Common myeloid progenitor, CD34-positive (primary cell): ENCODE data around the gene EHD1.
A peak's percentile ranks its signal among the peaks of the same experiment; 100 is the strongest.

Experiments
- CTCF ChIA-PET: fragments of 350-600 bp; sonication (Branson Sonifier 250); formaldehyde crosslinking; loops from one replicate; lab custom pipeline; 2021; ENCODE audit warnings: antibody characterized with exemption; lab: Charles Lee
- POLR2A ChIA-PET: fragments of 350-600 bp; sonication (Branson Sonifier 250); formaldehyde crosslinking; loops from one replicate; lab custom pipeline; 2021; ENCODE audit warnings: antibody characterized with exemption; lab: Charles Lee
- DNase-seq, 3 donors: peaks; one replicate each; pipeline versions ENCODE4 v3.0.0 to v3.0.0-alpha.2; 2013
- H3K27ac ChIP-seq, 2 experiments: 1 replicate in 1 of 2; 2 replicates in 1 of 2; pipeline ENCODE4 v1.7.0; 2013; ENCODE audit warnings: inconsistent platforms in 2 of 2, low read length in 2 of 2, mild to moderate bottlenecking in 2 of 2, low read depth in 1 of 2, moderate library complexity in 1 of 2; ENCODE audit not compliant: severe bottlenecking in 2 of 2, insufficient read depth in 1 of 2, poor library complexity in 1 of 2
- H3K27me3 ChIP-seq, 5 experiments: replicated peaks in 2 of 5; 1 replicate in 3 of 5; 2 replicates in 2 of 5; pipeline versions ENCODE4 v1.6.1 to v1.7.0; 2013; ENCODE audit warnings: low read length in 4 of 5, mild to moderate bottlenecking in 2 of 5, moderate library complexity in 2 of 5, inconsistent platforms in 1 of 5; ENCODE audit not compliant: insufficient read depth in 5 of 5, control insufficient read depth in 4 of 5
- H3K36me3 ChIP-seq, 4 experiments: 1 replicate in 2 of 4; 2 replicates in 2 of 4; pipeline versions ENCODE4 v1.6.1 to v1.7.0; 2013; ENCODE audit warnings: low read length in 3 of 4, control low read depth in 1 of 4, mild to moderate bottlenecking in 1 of 4; ENCODE audit not compliant: control insufficient read depth in 4 of 4, insufficient read depth in 4 of 4
- H3K4me1 ChIP-seq, 4 experiments: 1 replicate in 3 of 4; 2 replicates in 1 of 4; pipeline versions ENCODE4 v1.6.1 to v1.7.1; 2013; ENCODE audit warnings: low read length in 3 of 4, mild to moderate bottlenecking in 3 of 4, control low read depth in 1 of 4, inconsistent platforms in 1 of 4, moderate library complexity in 1 of 4; ENCODE audit not compliant: control insufficient read depth in 4 of 4, insufficient read depth in 4 of 4; ENCODE audit errors: control extremely low read depth in 1 of 4
- H3K4me3 ChIP-seq, 7 experiments: 1 replicate in 4 of 7; 2 replicates in 3 of 7; pipeline versions ENCODE4 v1.5.1 to v1.7.0; 2013; ENCODE audit warnings: mild to moderate bottlenecking in 7 of 7, low read length in 6 of 7, moderate library complexity in 6 of 7, inconsistent platforms in 2 of 7, low read depth in 2 of 7, control low read depth in 1 of 7; ENCODE audit not compliant: insufficient read depth in 4 of 7, control insufficient read depth in 1 of 7; ENCODE audit errors: extremely low read depth in 1 of 7
- H3K9me3 ChIP-seq, 5 experiments: 1 replicate in 4 of 5; 2 replicates in 1 of 5; pipeline versions ENCODE4 v1.6.1 to v1.7.1; 2013; ENCODE audit warnings: low read length in 4 of 5, mild to moderate bottlenecking in 2 of 5, inconsistent platforms in 1 of 5, low read depth in 1 of 5, moderate library complexity in 1 of 5; ENCODE audit not compliant: control insufficient read depth in 4 of 5, insufficient read depth in 2 of 5; ENCODE audit errors: control extremely low read depth in 1 of 5
- WGBS: methylation state at CpG from one replicate; pipeline ENCODE4 v1.1.5; 2013; ENCODE audit not compliant: insufficient coverage; 5-methylcytosine and 5-hydroxymethylcytosine counted together

EHD1 gene

GRCh38 chr11:64861227-64861975 lies 17.0 kb downstream of the EHD1 start:
- Histone ChIP-seq H3K27me3 (no peaks in the 10 kb centered on the region), H3K4me1 (peaks cover 15 to 90% (median 71%) of the 10 kb centered on the region in 4 experiments), H3K27ac (no peak overlapping the region), H3K4me3 (peak overlapping the region in 1 of 7 experiments; percentile 26), H3K9me3 (no peaks in the 10 kb centered on the region), H3K36me3 (peaks cover 0 to 10% (median 5%) of the 10 kb centered on the region in 4 experiments)
- no peak for DNase-seq
- CTCF ChIA-PET = interaction anchor here (0.6 to 33.3 kb wide), 5 partner anchors 9 to 867 kb away, joined by 3 to 1071 read pairs (median 4); partner anchors contain the start of genes BATF2, CDC42BPG and EHD1
- 94% methylated on average over 5 of the region's 6 CpGs for WGBS
- POLR2A ChIA-PET = interaction anchor here (0.8 kb wide), 1 partner anchor 10 kb away, joined by 4 read pairs; no protein-coding TSS in a partner anchor

GRCh38 chr11:64859542-64860414 lies 18.6 kb downstream of the EHD1 start:
- H3K36me3 ChIP-seq = peaks cover 0 to 19% (median 14%) of the 10 kb centered on the region in 4 experiments
- POLR2A ChIA-PET = interaction anchor here (0.6 to 1.1 kb wide), 3 partner anchors 8 to 19 kb away, joined by 3 to 5 read pairs (median 4); partner anchors contain the start of gene EHD1
- H3K4me1 ChIP-seq = peaks cover 13 to 98% (median 78%) of the 10 kb centered on the region in 4 experiments
- H3K27ac ChIP-seq = peak overlapping the region; percentile 46 to 75
- H3K4me3 ChIP-seq = peak overlapping the region in 5 of 7 experiments; percentile 10 to 59 (median 44)
- CTCF ChIA-PET = interaction anchor here (0.8 to 33.3 kb wide), 6 partner anchors 9 to 240 kb away, joined by 3 to 1071 read pairs (median 10); partner anchors contain the start of genes BATF2, CDC42BPG and EHD1
- H3K9me3 ChIP-seq = no peaks in the 10 kb centered on the region
- no peaks in the 10 kb centered on the region for H3K27me3 ChIP-seq
- peak in 2 of 3 donors; percentile 69 to 78 for DNase-seq
- 81% methylated on average over 31 of the region's 33 CpGs for WGBS

GRCh38 chr11:64858467-64859263 lies 19.8 kb downstream of the EHD1 start:
- POLR2A ChIA-PET = interaction anchor here (1.1 to 1.7 kb wide), 2 partner anchors 9 to 19 kb away, joined by 4 to 6 read pairs; no protein-coding TSS in a partner anchor
- no peak for DNase-seq
- no peaks in the 10 kb centered on the region for H3K9me3 ChIP-seq
- WGBS = 57% methylated on average over 14 of the region's 19 CpGs
- H3K27ac ChIP-seq = peak overlapping the region in 1 of 2 experiments; percentile 75
- peaks cover 0 to 29% (median 20%) of the 10 kb centered on the region in 4 experiments for H3K36me3 ChIP-seq
- H3K4me3 ChIP-seq = peak overlapping the region in 3 of 7 experiments; percentile 38 to 59 (median 42)
- no peaks in the 10 kb centered on the region for H3K27me3 ChIP-seq
- CTCF ChIA-PET = interaction anchor here (0.8 to 33.3 kb wide), 5 partner anchors 9 to 241 kb away, joined by 3 to 1071 read pairs (median 13); partner anchors contain the start of genes CDC42BPG and EHD1
- H3K4me1 ChIP-seq = peaks cover 13 to 98% (median 79%) of the 10 kb centered on the region in 4 experiments

GRCh38 chr11:64857485-64857884 lies 20.9 kb downstream of the EHD1 start:
- H3K4me3 ChIP-seq = no peak overlapping the region
- no peak overlapping the region for H3K27ac ChIP-seq
- WGBS = 95% methylated on average over 6 of the region's 6 CpGs
- ChIA-PET CTCF (interaction anchor here (0.8 to 33.3 kb wide), 4 partner anchors 7 to 32 kb away, joined by 4 to 1071 read pairs (median 268); partner anchors contain the start of genes CDC42BPG and EHD1), POLR2A (interaction anchor here (0.6 to 1.7 kb wide), 3 partner anchors 13 to 33 kb away, joined by 3 to 6 read pairs (median 3); no protein-coding TSS in a partner anchor)
- DNase-seq = no peak
- H3K27me3 ChIP-seq = no peaks in the 10 kb centered on the region
- no peaks in the 10 kb centered on the region for H3K9me3 ChIP-seq
- H3K36me3 ChIP-seq = peaks cover 0 to 37% (median 22%) of the 10 kb centered on the region in 4 experiments
- H3K4me1 ChIP-seq = peaks cover 13 to 98% (median 82%) of the 10 kb centered on the region in 4 experiments

GRCh38 chr11:64856382-64857227 lies 21.8 kb downstream of the EHD1 start:
- no peak overlapping the region for H3K4me3 ChIP-seq
- no peaks in the 10 kb centered on the region for H3K27me3 ChIP-seq
- ChIA-PET POLR2A (interaction anchor here (0.7 to 0.9 kb wide), 2 partner anchors 14 to 22 kb away, joined by 3 to 4 read pairs; partner anchors contain the start of gene EHD1), CTCF (interaction anchor here (0.8 to 33.3 kb wide), 4 partner anchors 8 to 33 kb away, joined by 4 to 1071 read pairs (median 137); partner anchors contain the start of gene EHD1)
- H3K36me3 ChIP-seq = peaks cover 0 to 35% (median 22%) of the 10 kb centered on the region in 4 experiments
- no peak for DNase-seq
- H3K27ac ChIP-seq = peak overlapping the region in 1 of 2 experiments; percentile 61
- H3K4me1 ChIP-seq = peaks cover 8 to 98% (median 84%) of the 10 kb centered on the region in 4 experiments
- WGBS = 79% methylated on average over 15 of the region's 20 CpGs
- H3K9me3 ChIP-seq = no peaks in the 10 kb centered on the region
